ENCODE measurements around the gene CEP350. TPM values are rescaled to one million over a fixed set of nuclear protein-coding genes. Genes with fewer than 3 reads are reported as not detected.

The CEP350 gene
- total and polyA plus RNA-seq, 10 of the 15 experiments (the other 5 are each of a cell fraction or from before 2014, with no cell fraction given) = 5.2 to 46.0 (median 23.1) TPM

DNA sequence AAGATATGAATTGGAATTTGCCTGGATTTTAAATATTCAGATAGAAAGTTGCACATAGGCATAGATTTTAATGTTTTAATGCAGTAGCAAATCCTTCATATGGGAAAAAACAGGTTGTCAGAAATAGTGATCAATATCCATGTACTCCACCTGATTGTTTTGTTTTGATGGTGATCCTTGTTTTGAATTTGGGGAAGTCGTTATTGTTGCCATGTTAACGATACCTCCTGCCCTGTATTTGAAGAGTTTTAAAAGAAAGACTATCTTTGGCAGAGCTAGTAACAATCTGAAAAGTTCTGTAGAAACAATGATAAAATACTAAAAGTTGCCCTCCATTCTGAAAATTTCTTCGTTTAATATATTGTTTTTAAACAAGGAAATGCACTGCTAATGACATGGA lies 1.1 kb downstream of the CEP350 start:
- ChIA-PET CTCF (interaction anchor here (2.1 kb wide), 1 partner anchor 88 kb away, joined by 5 read pairs; no protein-coding TSS in a partner anchor), RAD21 (ENCODE audit: unreplicated experiment) (interaction anchor here (0.6 to 1.3 kb wide), 3 partner anchors 34 to 88 kb away, joined by 3 read pairs; no protein-coding TSS in a partner anchor), SMC1A (ENCODE audit: uncharacterized antibody, unreplicated experiment) (interaction anchor here (0.6 to 1.3 kb wide), 6 partner anchors 10 to 102 kb away, joined by 3 to 6 read pairs (median 4); no protein-coding TSS in a partner anchor), POLR2A (interaction anchor here (0.5 to 1.8 kb wide), 5 partner anchors 66 to 199 kb away, joined by 3 to 15 read pairs (median 3); partner anchors contain the start of genes TOR1AIP1 and TOR1AIP2)
- H3K27ac ChIP-seq (ENCODE audit: control insufficient read depth, insufficient read depth) = peak overlapping the region; percentile 76; the same call in 1 of the 2 replicates
- no peaks in the 10 kb centered on the region for H3K27me3 ChIP-seq (replicated peaks in 1 of 2; ENCODE audit: control insufficient read depth in 2 of 2, insufficient read depth in 2 of 2, low read length in 1 of 2)
- FAIRE-seq (no peak), ATAC-seq (no peak), DNase-seq (ENCODE audit: low read depth, low spot score) (no peak)
- H3K4me2 ChIP-seq (ENCODE audit: control insufficient read depth, insufficient read depth) = peak overlapping the region; percentile 72
- no peaks in the 10 kb centered on the region for H4K20me1 ChIP-seq (ENCODE audit: control insufficient read depth, insufficient read depth)
- H3K36me3 ChIP-seq (ENCODE audit: control insufficient read depth in 2 of 2, insufficient read depth in 2 of 2, low read length in 1 of 2) = no peaks in the 10 kb centered on the region
- H2AFZ ChIP-seq (ENCODE audit: control insufficient read depth, low read depth, low read length) = no peak overlapping the region
- intact Hi-C loops (cut with micrococcal nuclease; ENCODE audit: unreplicated experiment) (loop anchor here (2.0 kb wide), 1 partner anchor 41 kb away; no protein-coding TSS in a partner anchor), in situ Hi-C loops (cut with MboI) (no loop called here)
- peak overlapping the region; percentile 96 for H3K9ac ChIP-seq (ENCODE audit: control insufficient read depth, insufficient read depth, low read length)
- peak overlapping the region; percentile 85 for H3K4me3 ChIP-seq
- H3K9me3 ChIP-seq (replicated peaks; ENCODE audit: control insufficient read depth, insufficient read depth, low read length) = no peaks in the 10 kb centered on the region; the same call in 2 of the 3 replicates
- WGBS (ENCODE audit: insufficient coverage, insufficient replicate concordance, low lambda C conversion rate, missing lambda C conversion rate) = 0% methylated on average over 3 of the region's 3 CpGs
- TSS peak; percentile 70 for BruUV-seq (replicated peaks)
- H3K79me2 ChIP-seq (ENCODE audit: control insufficient read depth, insufficient read depth, low read length) = peaks cover 69% of the 10 kb centered on the region
- TF ChIP-seq DPF2 (IDR thresholded peaks at IDR 0.05) (no peak), SPI1 (IDR thresholded peaks at IDR 0.05; ENCODE audit: borderline replicate concordance, insufficient read depth, low read depth, low read length) (peak; percentile 29; the same call in 1 of the 2 replicates), ZNF687 (IDR thresholded peaks at IDR 0.05) (no peak)
- H3K4me1 ChIP-seq (ENCODE audit: control insufficient read depth, insufficient read depth, low read length) = peaks cover 21% of the 10 kb centered on the region

All from GM12878 (cell line).